Left cardiac atrium (tissue), 4 donors: ENCODE measurements around the gene GDF7. TPM values are rescaled to one million over a fixed set of nuclear protein-coding genes. Genes with fewer than 3 reads are reported as not detected.

Experiments
- ATAC-seq, 2 donors: fragments of 200-7000 bp; cut with Tn5 transposase; one replicate each; pipeline ENCODE4 v1.9.1; 2020; ENCODE audit warnings: mild to moderate bottlenecking in 2 of 2, moderate library complexity in 2 of 2
- DNase-seq: peaks from one replicate; pipeline ENCODE4 v3.0.0-alpha.2; 2020
- intact Hi-C, 2 donors: fragments of 100-400 bp; cut with DNase I; formaldehyde crosslinking; loops; one replicate each; pipeline versions ENCODE4 v1.14.1 to v1.15.1; 2022 to 2023
- total RNA-seq, 2 donors: library from RNA; stranded (reverse); fragmentation: NEBNext Ultra II Directional; extraction: Animal tissue kit (Norgen Biotek cat#: 25700); gene quantifications; one replicate each; pipeline ENCODE4 v1.2.1, GENCODE V29; 2021
- donor health status: DM: no; HTN: yes; CAD: no.
- donor health status: DM: no; HTN: yes; CAD: no; lungs with severe emphysema.
- donor health status: DM: yes; HTN: yes; CAD: no.
- donor health status: Dilated cardiomyopathy.

GDF7 gene
- total RNA-seq, 2 donors from 2014 or later: 0.32 to 4.8 TPM

GRCh38 chr2:20717641-20718040 lies 50.7 kb downstream of the GDF7 start:
- no peak for ATAC-seq
- DNase-seq: no peak
- intact Hi-C loops: no loop called here

GRCh38 chr2:20722592-20723240 lies 55.8 kb downstream of the GDF7 start:
- intact Hi-C loops: no loop called here
- no peak for DNase-seq
- no peak for ATAC-seq

- no peak for ATAC-seq
- intact Hi-C loops: no loop called here
- DNase-seq: no peak
These were observed 56.6 kb downstream of the GDF7 start for GRCh38 chr2:20723543-20723942.

GRCh38 chr2:20724500-20725053 lies 57.6 kb downstream of the GDF7 start:
- DNase-seq (no peak), ATAC-seq (no peak)
- intact Hi-C loops: no loop called here

GRCh38 chr2:20725782-20726181 lies 58.8 kb downstream of the GDF7 start:
- DNase-seq (no peak), ATAC-seq (no peak)
- intact Hi-C loops: no loop called here

GRCh38 chr2:20726913-20727312 lies 60.0 kb downstream of the GDF7 start:
- ATAC-seq (no peak), DNase-seq (no peak)
- intact Hi-C loops: no loop called here

- intact Hi-C loops: no loop called here
- ATAC-seq: peak; percentile 27 to 37
- DNase-seq: peak; percentile 25
These were observed 61.3 kb downstream of the GDF7 start for GRCh38 chr2:20728114-20728758.

Other genes with a start within 250 kb of the GDF7 start
- 100 to 1,000 TPM; 224 to 279 TPM for gene RHOB, start 220.1 kb upstream of the GDF7 start, total RNA-seq
- gene HS1BP3, start 16.0 kb upstream of the GDF7 start, total RNA-seq: 10 to 100 TPM; 19.8 to 21.4 TPM
- gene LDAH, start 156.0 kb downstream of the GDF7 start, total RNA-seq: 1 to 10 TPM; 6.6 to 9.0 TPM